Measurements from ENCODE around the gene EYS.
"Not testable (repeated sequence)": the region's sequence is repeated elsewhere in the genome, so short reads cannot be mapped to it uniquely, and the experiment has no call there.

Gene EYS

GRCh38 chr6:63807056-63807455 lies 1900.0 kb downstream of the EYS start:
- H3K27me3 ChIP-seq (ENCODE audit: insufficient read depth, low read length) = no peaks in the 10 kb centered on the region
- no peak overlapping the region for H3K4me3 ChIP-seq (ENCODE audit: low read length)
- H3K4me1 ChIP-seq (ENCODE audit: insufficient read depth, low read length) = no peaks in the 10 kb centered on the region
- H3K36me3 ChIP-seq (ENCODE audit: insufficient read depth, low read length) = no peaks in the 10 kb centered on the region
- no peak overlapping the region for H2AFZ ChIP-seq (ENCODE audit: low read depth, low read length)
- H3K9me3 ChIP-seq (ENCODE audit: low read length) = no peaks in the 10 kb centered on the region

- Histone ChIP-seq H3K4me3 (ENCODE audit: low read length) (no peak overlapping the region), H3K4me1 (ENCODE audit: insufficient read depth, low read length) (no peaks in the 10 kb centered on the region), H3K27me3 (ENCODE audit: insufficient read depth, low read length) (no peaks in the 10 kb centered on the region), H3K36me3 (ENCODE audit: insufficient read depth, low read length) (no peaks in the 10 kb centered on the region), H2AFZ (ENCODE audit: low read depth, low read length) (no peak overlapping the region), H3K9me3 (ENCODE audit: low read length) (no peaks in the 10 kb centered on the region)
Measured at GRCh38 chr6:63806573-63806913, 1900.5 kb downstream of the EYS start.

- no peak overlapping the region for H3K4me3 ChIP-seq (ENCODE audit: low read length)
- no peaks in the 10 kb centered on the region for H3K27me3 ChIP-seq (ENCODE audit: insufficient read depth, low read length)
- H3K9me3 ChIP-seq (ENCODE audit: low read length) = no peaks in the 10 kb centered on the region
- no peaks in the 10 kb centered on the region for H3K4me1 ChIP-seq (ENCODE audit: insufficient read depth, low read length)
- no peak overlapping the region for H2AFZ ChIP-seq (ENCODE audit: low read depth, low read length)
- no peaks in the 10 kb centered on the region for H3K36me3 ChIP-seq (ENCODE audit: insufficient read depth, low read length)
Measured at GRCh38 chr6:63805808-63806572, 1901.0 kb downstream of the EYS start.

DNA sequence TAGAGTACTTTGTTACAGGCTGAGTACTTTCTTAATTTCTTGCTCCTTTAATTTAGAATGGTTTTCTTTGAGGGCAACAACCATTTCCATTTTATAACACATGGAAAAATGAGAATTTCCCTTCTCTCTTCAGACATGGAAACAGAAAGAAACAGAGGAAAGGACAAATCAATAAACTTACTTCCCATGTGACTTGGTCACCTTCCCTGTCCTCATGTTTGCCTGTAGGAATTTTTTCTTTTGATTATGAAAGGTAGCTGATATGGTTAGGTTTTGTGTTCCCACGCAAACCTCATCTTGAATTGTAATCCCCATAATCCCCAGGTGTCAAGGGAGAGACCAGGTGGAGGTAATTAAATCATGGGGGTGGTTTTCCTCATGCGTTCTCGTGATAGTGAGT lies 1901.7 kb downstream of the EYS start:
- H3K4me1 ChIP-seq (ENCODE audit: insufficient read depth, low read length) = no peaks in the 10 kb centered on the region
- no peaks in the 10 kb centered on the region for H3K9me3 ChIP-seq (ENCODE audit: low read length)
- no peaks in the 10 kb centered on the region for H3K27me3 ChIP-seq (ENCODE audit: insufficient read depth, low read length)
- H3K36me3 ChIP-seq (ENCODE audit: insufficient read depth, low read length) = no peaks in the 10 kb centered on the region
- no peak overlapping the region for H3K4me3 ChIP-seq (ENCODE audit: low read length)
- H2AFZ ChIP-seq (ENCODE audit: low read depth, low read length) = no peak overlapping the region

DNA sequence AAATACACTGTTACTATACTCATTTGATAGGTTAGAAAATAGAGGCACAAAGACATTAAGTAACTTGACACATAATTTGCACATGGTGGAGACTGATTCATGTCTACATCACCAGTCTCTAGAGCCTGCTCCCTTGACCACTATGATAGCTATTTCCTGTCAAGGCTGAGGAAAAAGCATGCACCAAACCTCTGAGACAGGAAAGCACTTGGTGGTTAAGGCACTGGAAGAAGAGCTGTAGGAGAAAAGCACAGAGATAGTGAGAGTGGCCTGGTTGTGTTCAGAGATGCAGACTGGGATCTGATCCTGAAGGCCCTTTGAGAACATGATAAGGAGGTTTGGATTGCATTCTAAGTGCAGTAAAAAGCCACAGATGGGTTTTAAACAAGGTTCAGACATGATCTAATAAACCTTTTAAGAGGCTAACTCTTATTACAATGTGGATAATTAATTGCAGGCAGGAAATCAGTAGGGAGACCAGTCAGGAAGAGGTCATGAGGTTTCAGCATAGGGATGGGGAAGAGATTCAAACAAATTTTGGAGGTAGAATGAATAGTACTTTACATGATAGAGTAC lies 1902.6 kb downstream of the EYS start:
- no peaks in the 10 kb centered on the region for H3K9me3 ChIP-seq (ENCODE audit: low read length)
- no peaks in the 10 kb centered on the region for H3K27me3 ChIP-seq (ENCODE audit: insufficient read depth, low read length)
- no peaks in the 10 kb centered on the region for H3K36me3 ChIP-seq (ENCODE audit: insufficient read depth, low read length)
- H3K4me1 ChIP-seq (ENCODE audit: insufficient read depth, low read length) = no peaks in the 10 kb centered on the region
- no peak overlapping the region for H2AFZ ChIP-seq (ENCODE audit: low read depth, low read length)
- no peak overlapping the region for H3K4me3 ChIP-seq (ENCODE audit: low read length)

GRCh38 chr6:63803371-63803770 lies 1903.7 kb downstream of the EYS start:
- Histone ChIP-seq H3K4me1 (ENCODE audit: insufficient read depth, low read length) (no peaks in the 10 kb centered on the region), H2AFZ (ENCODE audit: low read depth, low read length) (no peak overlapping the region), H3K36me3 (ENCODE audit: insufficient read depth, low read length) (no peaks in the 10 kb centered on the region), H3K4me3 (ENCODE audit: low read length) (no peak overlapping the region), H3K27me3 (ENCODE audit: insufficient read depth, low read length) (no peaks in the 10 kb centered on the region), H3K9me3 (ENCODE audit: low read length) (no peaks in the 10 kb centered on the region)

DNA sequence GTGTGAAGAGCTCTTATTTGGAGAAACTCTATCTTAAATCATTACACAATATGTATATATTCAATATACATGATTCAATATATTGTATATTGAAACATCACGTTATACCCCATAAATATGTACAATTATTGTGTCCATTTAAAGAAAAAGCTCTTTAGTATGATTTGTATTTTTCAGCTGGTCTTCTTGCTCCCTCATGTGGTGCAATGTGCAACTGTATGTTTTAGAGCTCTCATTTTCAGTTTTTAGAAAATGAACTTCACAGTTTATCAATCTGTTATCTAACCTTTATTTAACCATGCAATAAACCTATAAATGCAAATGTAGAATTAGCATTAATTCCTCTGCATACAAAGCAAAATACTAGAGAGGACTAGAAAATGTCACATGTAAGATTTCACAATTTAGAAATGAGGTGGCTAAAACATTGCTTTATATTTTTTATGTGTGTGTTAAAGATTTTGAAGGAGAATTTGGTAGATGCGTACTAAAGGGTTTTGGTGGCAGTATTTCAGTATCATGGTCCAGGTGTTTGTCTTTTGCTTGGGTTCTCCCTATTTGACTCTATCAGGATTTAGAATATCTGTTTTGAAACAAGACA lies 1904.3 kb downstream of the EYS start:
- H2AFZ ChIP-seq (ENCODE audit: low read depth, low read length) = no peak overlapping the region
- H3K4me3 ChIP-seq (ENCODE audit: low read length) = no peak overlapping the region
- no peaks in the 10 kb centered on the region for H3K4me1 ChIP-seq (ENCODE audit: insufficient read depth, low read length)
- no peaks in the 10 kb centered on the region for H3K9me3 ChIP-seq (ENCODE audit: low read length)
- H3K27me3 ChIP-seq (ENCODE audit: insufficient read depth, low read length) = no peaks in the 10 kb centered on the region
- H3K36me3 ChIP-seq (ENCODE audit: insufficient read depth, low read length) = no peaks in the 10 kb centered on the region

DNA sequence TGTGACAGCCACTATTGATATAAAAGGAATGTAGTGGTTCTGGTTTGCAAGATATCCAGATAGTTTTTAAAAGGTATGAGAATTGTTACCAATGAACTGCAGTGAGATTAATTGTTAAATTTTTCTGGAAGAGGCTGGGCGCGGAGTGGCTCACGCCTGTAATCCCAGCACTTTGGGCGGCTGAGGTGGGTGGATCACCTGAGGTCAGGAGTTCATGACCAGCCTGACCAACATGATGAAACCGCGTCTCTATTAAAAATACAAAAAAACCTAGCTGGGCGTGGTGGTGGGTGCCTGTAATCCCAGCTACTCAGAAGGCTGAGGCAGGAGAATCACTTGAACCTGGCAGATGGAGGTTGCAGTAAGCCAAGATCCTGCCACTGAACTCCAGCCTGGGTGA lies 1906.6 kb downstream of the EYS start:
- not testable (repeated sequence) for H3K36me3 ChIP-seq (ENCODE audit: insufficient read depth, low read length); H3K27me3 ChIP-seq (ENCODE audit: insufficient read depth, low read length); H3K4me1 ChIP-seq (ENCODE audit: insufficient read depth, low read length); H3K4me3 ChIP-seq (ENCODE audit: low read length); H2AFZ ChIP-seq (ENCODE audit: low read depth, low read length); H3K9me3 ChIP-seq (ENCODE audit: low read length)

DNA sequence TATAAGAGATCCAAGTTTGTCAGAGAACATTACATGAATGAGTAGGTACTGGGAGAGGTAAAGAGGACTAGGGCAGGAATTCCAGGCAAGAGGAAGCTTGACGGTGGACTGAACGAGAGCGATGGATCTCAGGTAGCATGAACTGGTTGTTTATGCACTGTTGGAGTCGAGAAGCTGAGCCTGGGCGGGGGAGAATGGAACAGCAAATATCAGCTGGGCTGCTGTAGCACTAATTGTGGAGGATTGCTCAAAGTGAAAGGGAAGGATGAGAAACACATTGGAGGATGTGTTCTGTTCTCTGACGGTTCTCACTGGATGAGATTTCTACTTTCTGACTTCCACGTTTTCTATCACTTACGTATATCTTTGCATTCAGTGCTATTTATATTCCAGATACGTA lies 1907.2 kb downstream of the EYS start:
- Histone ChIP-seq H2AFZ (ENCODE audit: low read depth, low read length) (no peak overlapping the region), H3K36me3 (ENCODE audit: insufficient read depth, low read length) (no peaks in the 10 kb centered on the region), H3K4me3 (ENCODE audit: low read length) (no peak overlapping the region), H3K27me3 (ENCODE audit: insufficient read depth, low read length) (no peaks in the 10 kb centered on the region), H3K4me1 (ENCODE audit: insufficient read depth, low read length) (peaks cover 4% of the 10 kb centered on the region), H3K9me3 (ENCODE audit: low read length) (no peaks in the 10 kb centered on the region)

GRCh38 chr6:63799313-63799712 lies 1907.7 kb downstream of the EYS start:
- H2AFZ ChIP-seq (ENCODE audit: low read depth, low read length) = no peak overlapping the region
- H3K36me3 ChIP-seq (ENCODE audit: insufficient read depth, low read length) = no peaks in the 10 kb centered on the region
- H3K27me3 ChIP-seq (ENCODE audit: insufficient read depth, low read length) = no peaks in the 10 kb centered on the region
- no peak overlapping the region for H3K4me3 ChIP-seq (ENCODE audit: low read length)
- H3K4me1 ChIP-seq (ENCODE audit: insufficient read depth, low read length) = peaks cover 7% of the 10 kb centered on the region
- H3K9me3 ChIP-seq (ENCODE audit: low read length) = no peaks in the 10 kb centered on the region

DNA sequence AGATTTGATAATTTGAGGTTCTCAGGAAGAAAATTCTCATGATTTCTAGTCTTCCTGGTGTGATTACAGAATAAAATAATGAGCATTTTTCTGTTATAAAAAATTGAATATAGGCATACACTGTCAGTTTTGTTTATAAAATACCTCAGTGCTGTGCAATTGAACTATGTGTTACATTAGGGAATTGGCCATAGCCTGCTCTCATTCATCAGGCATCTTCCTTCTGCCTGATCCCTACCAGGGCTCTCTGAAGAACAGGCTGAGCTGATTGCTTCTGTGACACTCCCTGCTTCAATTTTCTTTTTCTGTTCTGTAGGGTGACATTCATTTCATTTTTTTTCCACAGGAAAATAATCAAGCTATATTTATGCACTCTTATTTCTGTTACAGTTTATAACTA lies 1908.6 kb downstream of the EYS start:
- Histone ChIP-seq H3K4me3 (ENCODE audit: low read length) (no peak overlapping the region), H3K27me3 (ENCODE audit: insufficient read depth, low read length) (no peaks in the 10 kb centered on the region), H3K9me3 (ENCODE audit: low read length) (no peaks in the 10 kb centered on the region), H2AFZ (ENCODE audit: low read depth, low read length) (no peak overlapping the region), H3K36me3 (ENCODE audit: insufficient read depth, low read length) (no peaks in the 10 kb centered on the region), H3K4me1 (ENCODE audit: insufficient read depth, low read length) (peaks cover 7% of the 10 kb centered on the region)

DNA sequence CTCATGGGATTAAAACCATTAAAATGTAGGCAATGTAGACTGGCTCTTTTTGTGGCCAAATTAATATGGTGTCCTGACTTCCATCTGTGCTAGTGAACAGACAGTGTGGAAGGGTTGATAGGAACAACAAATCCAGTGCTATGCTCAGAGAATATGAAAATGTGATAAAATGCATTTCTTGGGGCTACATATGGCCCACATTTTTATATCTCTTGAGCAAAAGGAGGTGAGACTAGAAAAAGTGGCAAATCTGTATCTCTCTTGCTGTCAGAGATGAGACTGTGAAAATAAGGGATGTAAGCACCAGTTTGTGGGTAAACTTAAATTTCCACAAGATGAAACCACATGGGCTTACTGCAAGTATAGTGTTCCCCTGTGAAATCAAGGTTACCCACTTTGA lies 1909.3 kb downstream of the EYS start:
- no peak overlapping the region for H3K4me3 ChIP-seq (ENCODE audit: low read length)
- H3K27me3 ChIP-seq (ENCODE audit: insufficient read depth, low read length) = no peaks in the 10 kb centered on the region
- H3K36me3 ChIP-seq (ENCODE audit: insufficient read depth, low read length) = no peaks in the 10 kb centered on the region
- no peak overlapping the region for H2AFZ ChIP-seq (ENCODE audit: low read depth, low read length)
- H3K9me3 ChIP-seq (ENCODE audit: low read length) = no peaks in the 10 kb centered on the region
- H3K4me1 ChIP-seq (ENCODE audit: insufficient read depth, low read length) = peaks cover 7% of the 10 kb centered on the region

DNA sequence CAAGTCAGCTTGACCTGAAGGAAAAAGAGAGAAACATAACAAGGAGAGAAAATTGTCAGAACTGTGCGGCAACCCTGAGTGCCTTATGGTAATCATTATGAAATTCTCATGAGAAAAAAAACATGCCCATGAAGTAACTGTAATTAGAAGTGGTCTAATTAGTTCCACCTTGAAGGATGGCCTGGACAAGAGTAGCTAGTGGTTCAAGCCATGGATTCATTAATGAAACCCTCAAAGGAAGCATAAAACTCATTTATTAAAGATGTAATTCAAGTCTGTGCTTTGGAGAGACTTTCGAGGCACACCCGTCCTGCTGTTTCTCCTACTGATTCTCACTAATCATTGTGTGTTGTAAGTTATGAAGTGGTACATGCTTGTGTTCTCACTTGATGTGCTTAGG lies 1911.2 kb downstream of the EYS start:
- Histone ChIP-seq H2AFZ (ENCODE audit: low read depth, low read length) (no peak overlapping the region), H3K4me3 (ENCODE audit: low read length) (no peak overlapping the region), H3K4me1 (ENCODE audit: insufficient read depth, low read length) (peaks cover 7% of the 10 kb centered on the region), H3K27me3 (ENCODE audit: insufficient read depth, low read length) (no peaks in the 10 kb centered on the region), H3K9me3 (ENCODE audit: low read length) (no peaks in the 10 kb centered on the region), H3K36me3 (ENCODE audit: insufficient read depth, low read length) (no peaks in the 10 kb centered on the region)

DNA sequence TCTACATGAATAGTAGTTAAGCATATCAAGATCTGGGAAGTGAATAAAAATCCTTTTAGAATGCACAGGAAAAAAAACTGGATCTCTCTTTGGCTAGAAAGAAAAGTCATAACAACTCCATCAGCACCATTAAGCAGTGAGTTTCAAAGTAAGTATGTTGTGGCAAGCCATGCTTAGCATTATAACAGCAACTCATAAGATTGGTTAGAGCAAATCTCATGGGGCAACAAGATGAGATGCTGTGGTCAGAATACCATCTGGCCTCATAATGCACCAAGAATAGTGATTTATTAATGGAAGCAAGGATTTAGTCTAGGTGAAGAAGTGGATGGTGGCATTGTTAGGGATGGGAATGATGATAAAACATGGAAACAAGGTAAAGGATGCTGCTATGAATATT lies 1912.0 kb downstream of the EYS start:
- H3K36me3 ChIP-seq (ENCODE audit: insufficient read depth, low read length) = no peaks in the 10 kb centered on the region
- no peaks in the 10 kb centered on the region for H3K9me3 ChIP-seq (ENCODE audit: low read length)
- no peak overlapping the region for H2AFZ ChIP-seq (ENCODE audit: low read depth, low read length)
- H3K4me1 ChIP-seq (ENCODE audit: insufficient read depth, low read length) = peaks cover 7% of the 10 kb centered on the region
- H3K4me3 ChIP-seq (ENCODE audit: low read length) = no peak overlapping the region
- H3K27me3 ChIP-seq (ENCODE audit: insufficient read depth, low read length) = no peaks in the 10 kb centered on the region
